Activated CD8-positive, alpha-beta memory T cell treated with anti-CD3 and anti-CD28 coated beads, Interleukin-2, amount 10 ng/mL, durations not matched to agents 7 days and 5 days (primary cell): ENCODE data around the gene ZBTB16. TPM values are rescaled to one million over a fixed set of nuclear protein-coding genes. Genes with fewer than 3 reads are reported as not detected.
A peak's percentile ranks its signal among the peaks of the same experiment; 100 is the strongest.

Experiments
- ATAC-seq: fragments of 150-1000 bp; cut with Tn5 transposase; one replicate; pipeline ENCODE4 v1.10.0; 2021; ENCODE audit warnings: moderate library complexity
- CTCF ChIA-PET: fragments of 350-600 bp; sonication (Branson Sonifier 250); formaldehyde crosslinking; loops from one replicate; lab custom pipeline; 2021; ENCODE audit warnings: antibody characterized with exemption; lab: Charles Lee
- DNase-seq: peaks from one replicate; pipeline ENCODE4 v3.0.0-alpha.2; 2020
- H3K27ac Mint-ChIP-seq: one replicate; pipeline ENCODE4 v1.8.0; 2021; ENCODE audit warnings: mild to moderate bottlenecking, mixed read lengths
- H3K27me3 Mint-ChIP-seq: one replicate; pipeline ENCODE4 v1.8.0; 2021; ENCODE audit warnings: mixed read lengths
- H3K36me3 Mint-ChIP-seq: one replicate; pipeline ENCODE4 v1.8.0; 2021; ENCODE audit warnings: mild to moderate bottlenecking, mixed read lengths
- H3K4me1 Mint-ChIP-seq: one replicate; pipeline ENCODE4 v1.8.0; 2021; ENCODE audit warnings: mixed read lengths
- H3K4me3 Mint-ChIP-seq: one replicate; pipeline ENCODE4 v1.8.0; 2021; ENCODE audit warnings: mild to moderate bottlenecking, moderate library complexity, mixed read lengths
- H3K9me3 Mint-ChIP-seq: one replicate; pipeline ENCODE4 v1.8.0; 2022; ENCODE audit warnings: low read depth, mixed read lengths
- total RNA-seq, 2 experiments: library from RNA; stranded (reverse); gene quantifications; one replicate each; pipeline ENCODE4 v1.2.3, GENCODE V29; 2021

Gene ZBTB16
- total RNA-seq, 2 experiments from 2014 or later, result 3.2 to 3.9 TPM

DNA sequence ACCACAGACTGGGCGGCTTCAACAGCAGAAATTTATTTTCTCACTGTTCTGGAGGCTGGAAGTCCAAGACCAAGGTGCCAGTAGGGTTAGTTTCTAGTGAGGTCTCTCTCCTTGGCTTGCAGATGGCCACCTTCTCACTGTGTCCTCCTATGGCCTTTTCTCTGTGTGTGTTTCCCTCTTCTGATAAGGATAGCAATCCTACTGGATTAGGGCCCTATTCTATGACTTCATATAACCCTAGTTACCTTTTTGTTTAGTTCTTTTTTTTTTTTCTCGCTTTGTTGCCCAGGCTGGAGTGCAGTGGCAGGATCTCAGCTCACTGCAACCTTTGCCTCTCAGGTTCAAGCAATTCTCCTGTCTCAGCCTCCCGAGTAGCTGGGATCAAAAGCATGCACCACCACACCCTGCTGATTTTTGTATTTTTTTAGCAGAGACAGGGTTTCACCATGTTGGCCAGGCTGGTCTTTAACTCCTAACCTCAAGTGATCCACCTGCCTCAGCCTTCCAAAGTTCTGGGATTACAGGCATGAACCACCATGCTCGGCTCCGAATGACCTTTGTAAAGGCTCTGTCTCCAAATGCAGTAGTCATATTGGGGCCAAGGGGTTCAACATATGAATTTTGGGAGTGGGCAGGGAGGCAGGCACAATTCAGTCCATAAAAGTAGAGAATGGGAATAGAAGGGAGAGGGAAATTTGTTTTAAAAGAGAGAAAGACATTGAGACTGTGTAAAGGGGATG is 211.2 kb downstream of the ZBTB16 start:
- H3K4me1 Mint-ChIP-seq, result no peaks in the 10 kb centered on the region
- DNase-seq (no peak), ATAC-seq (no peak)
- no peaks in the 10 kb centered on the region for H3K9me3 Mint-ChIP-seq
- no peaks in the 10 kb centered on the region for H3K36me3 Mint-ChIP-seq
- H3K4me3 Mint-ChIP-seq, result no peak overlapping the region
- CTCF ChIA-PET, result interaction anchor here (1.8 kb wide), 1 partner anchor 9 kb away, joined by 10 read pairs; no protein-coding TSS in a partner anchor
- H3K27me3 Mint-ChIP-seq, result peaks cover 51% of the 10 kb centered on the region
- H3K27ac Mint-ChIP-seq, result no peak overlapping the region

DNA sequence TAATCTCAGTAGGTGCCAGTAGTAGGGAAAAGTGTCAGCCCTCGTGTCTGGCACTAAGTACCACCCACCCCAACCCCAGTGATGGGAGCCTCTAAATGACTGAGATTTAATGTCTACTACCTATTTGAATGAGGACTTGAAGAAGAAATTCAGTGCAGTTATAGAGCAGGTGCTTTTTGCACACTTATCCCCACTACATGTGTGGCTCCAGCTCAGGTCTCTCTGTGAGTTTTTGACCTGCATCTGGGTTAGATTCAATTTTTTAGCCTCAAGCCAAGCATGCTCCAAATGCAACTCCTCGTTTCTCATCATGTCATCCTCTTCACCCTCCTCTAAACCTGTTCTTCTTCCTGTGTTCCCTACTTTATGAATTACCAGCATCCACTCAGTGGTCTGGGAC is 211.8 kb downstream of the ZBTB16 start:
- CTCF ChIA-PET, result interaction anchor here (1.8 kb wide), 1 partner anchor 10 kb away, joined by 10 read pairs; no protein-coding TSS in a partner anchor
- Mint-ChIP-seq H3K4me3 (no peak overlapping the region), H3K9me3 (no peaks in the 10 kb centered on the region), H3K36me3 (no peaks in the 10 kb centered on the region), H3K4me1 (no peaks in the 10 kb centered on the region), H3K27me3 (peaks cover 51% of the 10 kb centered on the region), H3K27ac (no peak overlapping the region)
- DNase-seq (no peak), ATAC-seq (no peak)

DNA sequence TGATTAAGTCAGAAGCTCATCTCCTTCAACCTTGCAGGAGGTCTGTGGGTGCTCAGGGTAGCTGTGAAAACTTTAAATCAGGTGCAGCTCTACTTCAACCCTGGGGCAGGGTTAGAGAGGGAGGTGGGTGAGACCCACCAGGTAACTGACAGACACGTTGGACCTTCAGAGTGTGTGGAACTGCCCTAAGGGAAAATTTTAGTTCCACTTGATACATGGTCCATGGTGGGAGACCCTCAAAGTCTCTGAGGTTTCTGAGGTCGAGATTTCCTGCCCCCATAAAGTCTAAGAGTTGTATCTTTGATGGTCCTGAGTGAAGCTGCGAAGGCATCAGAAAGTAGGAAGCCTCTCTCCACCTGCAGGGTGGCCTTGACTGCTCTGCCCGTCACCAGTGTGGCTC is 212.8 kb downstream of the ZBTB16 start:
- no peak for ATAC-seq
- no peaks in the 10 kb centered on the region for H3K9me3 Mint-ChIP-seq
- peak; percentile 28 for DNase-seq
- H3K27me3 Mint-ChIP-seq, result peaks cover 53% of the 10 kb centered on the region
- H3K36me3 Mint-ChIP-seq, result no peaks in the 10 kb centered on the region
- H3K4me3 Mint-ChIP-seq, result no peak overlapping the region
- no peaks in the 10 kb centered on the region for H3K4me1 Mint-ChIP-seq
- CTCF ChIA-PET, result interaction anchor here (0.6 to 1.8 kb wide), 2 partner anchors 11 to 376 kb away, joined by 3 to 10 read pairs; no protein-coding TSS in a partner anchor
- no peak overlapping the region for H3K27ac Mint-ChIP-seq

DNA sequence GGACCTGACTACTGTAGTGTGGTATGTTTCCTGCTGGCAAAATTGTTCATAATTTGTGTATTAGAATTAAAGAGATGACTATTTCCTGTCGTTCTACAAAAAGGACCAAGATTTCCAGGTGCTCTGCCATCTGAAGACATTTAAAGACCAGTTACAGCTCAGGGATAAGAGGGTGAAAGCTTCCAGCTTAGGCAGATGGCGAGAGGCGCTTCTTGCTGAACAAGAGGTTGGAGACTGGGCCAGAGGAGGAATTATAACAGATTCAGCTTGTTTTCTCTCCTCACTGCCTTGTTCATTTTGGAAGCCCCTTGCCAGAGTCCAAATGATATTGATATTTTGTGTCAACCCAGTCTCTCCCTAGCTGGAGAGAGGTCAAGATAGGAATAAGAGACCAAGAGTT is 213.6 kb downstream of the ZBTB16 start:
- CTCF ChIA-PET, result interaction anchor here (1.5 kb wide), 1 partner anchor 11 kb away, joined by 4 read pairs; no protein-coding TSS in a partner anchor
- no peak overlapping the region for H3K4me3 Mint-ChIP-seq
- ATAC-seq (no peak), DNase-seq (peak; percentile 22)
- no peaks in the 10 kb centered on the region for H3K4me1 Mint-ChIP-seq
- H3K9me3 Mint-ChIP-seq, result no peaks in the 10 kb centered on the region
- no peaks in the 10 kb centered on the region for H3K36me3 Mint-ChIP-seq
- no peak overlapping the region for H3K27ac Mint-ChIP-seq
- peaks cover 56% of the 10 kb centered on the region for H3K27me3 Mint-ChIP-seq

DNA sequence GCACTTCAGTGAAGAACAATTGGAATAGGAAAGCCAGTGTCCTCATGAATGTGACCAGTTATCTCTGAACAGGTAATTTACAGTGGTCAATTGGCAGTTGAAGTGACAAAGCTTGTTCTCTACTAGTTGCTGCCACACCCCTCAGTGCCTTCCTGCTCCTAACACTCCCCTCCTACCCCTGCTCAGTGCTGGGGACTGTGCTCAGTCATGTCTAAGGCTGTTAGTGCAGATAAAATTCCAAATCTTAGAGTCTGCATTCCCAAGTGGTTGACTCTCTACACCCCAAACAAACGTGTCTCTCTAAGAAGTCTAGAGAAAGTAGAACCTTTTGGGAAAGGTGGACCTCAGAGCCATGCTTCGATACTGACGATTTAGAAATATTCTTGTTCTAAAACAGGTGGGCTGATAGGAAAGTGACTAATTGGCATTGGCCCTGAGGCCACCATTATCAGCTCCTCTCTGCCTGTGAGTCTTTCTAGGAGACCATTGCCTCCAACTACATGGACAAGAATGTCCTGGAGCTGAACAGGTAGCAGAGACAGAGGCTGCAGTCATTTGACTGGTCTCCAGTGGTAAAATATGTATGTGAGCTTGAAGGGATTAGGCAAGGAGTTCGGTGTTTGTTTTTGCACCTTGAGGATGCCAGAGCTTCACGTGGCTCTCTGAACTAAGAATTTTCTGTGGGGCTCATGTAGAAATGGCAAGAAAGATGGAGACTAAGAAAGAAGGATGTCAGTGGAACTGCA is 214.6 kb downstream of the ZBTB16 start:
- ATAC-seq (no peak), DNase-seq (peak; percentile 8)
- CTCF ChIA-PET, result interaction anchor here (1.5 kb wide), 1 partner anchor 12 kb away, joined by 4 read pairs; no protein-coding TSS in a partner anchor
- no peak overlapping the region for H3K4me3 Mint-ChIP-seq
- no peaks in the 10 kb centered on the region for H3K4me1 Mint-ChIP-seq
- H3K27ac Mint-ChIP-seq, result no peak overlapping the region
- no peaks in the 10 kb centered on the region for H3K9me3 Mint-ChIP-seq
- no peaks in the 10 kb centered on the region for H3K36me3 Mint-ChIP-seq
- H3K27me3 Mint-ChIP-seq, result peaks cover 54% of the 10 kb centered on the region

DNA sequence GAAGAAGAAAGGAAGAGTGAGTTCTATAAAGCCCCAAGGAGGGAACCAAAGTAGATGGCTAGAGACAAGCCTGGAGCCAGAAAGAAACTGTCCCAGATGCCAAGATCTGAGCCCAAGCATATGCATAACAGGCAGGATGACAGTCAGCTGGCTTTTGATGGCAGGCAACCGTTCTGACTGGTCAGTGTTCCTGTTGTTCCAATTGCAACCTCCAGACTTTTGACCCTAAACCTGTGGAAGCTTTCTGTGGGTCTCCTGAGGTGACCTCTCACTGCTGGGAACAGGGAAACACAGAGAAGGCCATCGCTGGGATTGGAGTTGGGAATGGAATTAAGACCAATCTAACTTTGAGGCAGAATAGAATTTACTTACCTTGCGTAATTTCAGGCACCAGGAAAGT is 215.1 kb downstream of the ZBTB16 start:
- Mint-ChIP-seq H3K9me3 (no peaks in the 10 kb centered on the region), H3K4me1 (no peaks in the 10 kb centered on the region), H3K27ac (no peak overlapping the region), H3K27me3 (peaks cover 50% of the 10 kb centered on the region), H3K4me3 (no peak overlapping the region), H3K36me3 (no peaks in the 10 kb centered on the region)
- no peak for ATAC-seq
- CTCF ChIA-PET, result interaction anchor here (1.5 kb wide), 1 partner anchor 13 kb away, joined by 4 read pairs; no protein-coding TSS in a partner anchor
- peak; percentile 14 for DNase-seq

DNA sequence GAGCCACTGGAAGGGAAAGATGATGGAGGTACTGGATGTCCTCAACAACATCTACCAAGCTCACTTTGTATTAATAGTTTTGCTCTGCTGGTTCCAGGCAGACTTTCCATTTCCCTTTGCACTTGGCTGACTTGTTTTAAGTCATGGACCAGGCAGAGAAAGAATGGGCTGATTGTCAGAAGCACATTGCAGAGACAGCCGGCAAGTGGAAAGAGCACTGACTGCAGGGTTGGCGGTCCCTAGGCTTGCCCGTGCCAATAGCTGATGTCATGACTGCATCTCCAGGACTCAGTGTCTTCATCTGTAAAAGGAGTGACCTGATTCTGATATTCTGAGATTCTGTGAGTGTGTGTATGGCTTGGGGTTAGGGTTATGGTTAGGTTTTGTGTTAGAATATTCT is 215.8 kb downstream of the ZBTB16 start:
- DNase-seq, result peak; percentile 31
- peaks cover 53% of the 10 kb centered on the region for H3K27me3 Mint-ChIP-seq
- CTCF ChIA-PET, result interaction anchor here (1.4 kb wide), 2 partner anchors 12 to 13 kb away, joined by 3 to 5 read pairs; no protein-coding TSS in a partner anchor
- H3K27ac Mint-ChIP-seq, result no peak overlapping the region
- H3K36me3 Mint-ChIP-seq, result no peaks in the 10 kb centered on the region
- no peaks in the 10 kb centered on the region for H3K9me3 Mint-ChIP-seq
- no peak overlapping the region for H3K4me3 Mint-ChIP-seq
- no peaks in the 10 kb centered on the region for H3K4me1 Mint-ChIP-seq
- no peak for ATAC-seq

DNA sequence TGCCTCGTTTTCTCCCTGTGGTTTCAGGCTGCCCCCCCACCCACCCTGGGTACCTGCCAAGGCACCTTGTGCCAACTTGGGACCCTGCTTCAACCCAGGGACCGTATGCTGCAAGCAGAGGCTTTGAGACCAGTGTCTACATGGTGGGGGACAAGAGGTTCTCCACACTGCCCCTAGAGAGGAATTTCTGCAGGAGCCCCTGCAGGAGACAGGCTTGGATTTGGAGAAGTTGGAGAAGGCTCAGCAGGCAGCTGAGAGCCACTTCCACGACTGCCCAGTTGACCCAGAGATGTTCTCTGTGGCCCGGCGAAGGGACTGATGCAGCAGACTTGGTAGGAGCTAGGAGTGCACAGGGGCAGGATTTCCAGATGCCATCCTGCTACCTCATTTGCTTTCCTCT is 216.6 kb downstream of the ZBTB16 start:
- no peaks in the 10 kb centered on the region for H3K36me3 Mint-ChIP-seq
- H3K4me1 Mint-ChIP-seq, result no peaks in the 10 kb centered on the region
- no peaks in the 10 kb centered on the region for H3K9me3 Mint-ChIP-seq
- H3K27me3 Mint-ChIP-seq, result peaks cover 45% of the 10 kb centered on the region
- H3K4me3 Mint-ChIP-seq, result no peak overlapping the region
- ATAC-seq, result no peak
- CTCF ChIA-PET, result interaction anchor here (1.4 kb wide), 2 partner anchors 12 to 13 kb away, joined by 3 to 5 read pairs; no protein-coding TSS in a partner anchor
- peak; percentile 19 for DNase-seq
- H3K27ac Mint-ChIP-seq, result no peak overlapping the region

DNA sequence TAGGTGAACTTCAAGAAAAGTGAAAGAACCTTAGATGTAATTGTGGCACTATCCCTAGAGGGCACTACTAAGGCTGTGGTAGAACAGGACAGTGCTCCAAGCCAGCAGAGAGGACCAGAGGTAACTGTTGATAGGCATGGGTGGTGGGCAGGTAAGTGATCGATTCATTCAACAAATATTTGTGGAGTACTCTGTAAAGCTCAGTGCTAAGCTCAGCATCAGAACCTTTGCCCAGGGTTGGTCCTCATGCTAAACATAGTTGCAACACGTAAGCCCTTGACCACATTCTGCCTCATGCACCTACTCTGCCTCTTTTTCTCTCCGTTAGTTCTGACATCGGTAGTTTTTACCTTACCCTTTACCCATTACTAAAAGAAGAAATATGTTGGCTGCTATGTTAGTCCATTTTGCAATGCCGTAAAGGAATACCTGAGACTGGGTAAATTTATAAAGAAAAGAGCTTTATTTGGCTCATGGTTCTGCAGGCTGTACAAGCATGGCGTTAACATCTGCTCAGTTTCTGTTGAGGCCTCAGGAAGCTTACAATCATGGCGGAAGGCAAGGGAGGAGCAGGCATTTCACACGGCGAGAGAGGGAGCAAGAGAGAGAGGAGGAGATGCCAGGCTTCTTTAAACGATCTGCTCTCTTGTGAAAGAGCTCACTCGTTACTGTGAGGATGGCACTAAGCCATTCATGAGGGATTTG is 218.3 kb downstream of the ZBTB16 start:
- Mint-ChIP-seq H3K27me3 (peaks cover 39% of the 10 kb centered on the region), H3K4me1 (no peaks in the 10 kb centered on the region), H3K36me3 (no peaks in the 10 kb centered on the region), H3K9me3 (no peaks in the 10 kb centered on the region), H3K27ac (no peak overlapping the region), H3K4me3 (no peak overlapping the region)
- CTCF ChIA-PET, result interaction anchor here (1.9 kb wide), 1 partner anchor 17 kb away, joined by 11 read pairs; no protein-coding TSS in a partner anchor
- DNase-seq (peak; percentile 8), ATAC-seq (no peak)

DNA sequence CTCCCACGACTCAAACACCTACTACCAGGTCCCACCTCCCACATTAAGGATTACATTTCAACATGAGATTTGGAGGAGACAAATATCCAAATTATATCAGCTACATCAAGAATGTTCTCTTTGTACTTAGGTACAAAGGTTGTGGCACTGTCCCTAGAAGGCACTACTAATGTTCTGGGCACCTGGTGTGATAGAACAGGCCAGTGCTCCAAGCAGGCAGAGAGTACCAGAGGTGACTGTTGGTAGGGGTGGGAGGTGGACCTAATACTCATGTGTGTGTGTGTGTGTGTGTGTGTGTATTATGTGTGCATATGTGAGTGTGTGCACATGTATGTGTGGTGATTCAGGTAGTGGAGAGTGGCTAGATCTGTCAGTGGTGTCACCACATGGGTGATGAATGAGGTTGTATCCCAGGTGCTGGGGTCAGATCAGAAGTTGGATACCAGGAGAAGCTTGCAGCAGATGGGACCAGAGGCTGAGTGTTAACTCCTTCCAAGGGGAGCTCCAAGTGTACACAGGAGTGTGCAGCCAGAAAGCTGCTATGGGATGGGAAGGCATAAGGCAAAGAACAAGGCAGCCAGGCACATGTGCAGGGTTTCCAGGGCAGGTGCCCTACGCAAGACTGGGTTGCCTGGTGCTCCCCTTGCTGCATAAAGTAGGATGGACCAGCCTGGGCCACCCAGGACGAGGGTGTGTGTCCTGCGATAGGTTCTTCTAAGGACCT is 219.0 kb downstream of the ZBTB16 start:
- CTCF ChIA-PET, result interaction anchor here (1.9 kb wide), 1 partner anchor 18 kb away, joined by 11 read pairs; no protein-coding TSS in a partner anchor
- peaks cover 40% of the 10 kb centered on the region for H3K27me3 Mint-ChIP-seq
- H3K4me1 Mint-ChIP-seq, result no peaks in the 10 kb centered on the region
- H3K4me3 Mint-ChIP-seq, result no peak overlapping the region
- no peaks in the 10 kb centered on the region for H3K36me3 Mint-ChIP-seq
- H3K9me3 Mint-ChIP-seq, result no peaks in the 10 kb centered on the region
- ATAC-seq (no peak), DNase-seq (peak; percentile 22)
- no peak overlapping the region for H3K27ac Mint-ChIP-seq

DNA sequence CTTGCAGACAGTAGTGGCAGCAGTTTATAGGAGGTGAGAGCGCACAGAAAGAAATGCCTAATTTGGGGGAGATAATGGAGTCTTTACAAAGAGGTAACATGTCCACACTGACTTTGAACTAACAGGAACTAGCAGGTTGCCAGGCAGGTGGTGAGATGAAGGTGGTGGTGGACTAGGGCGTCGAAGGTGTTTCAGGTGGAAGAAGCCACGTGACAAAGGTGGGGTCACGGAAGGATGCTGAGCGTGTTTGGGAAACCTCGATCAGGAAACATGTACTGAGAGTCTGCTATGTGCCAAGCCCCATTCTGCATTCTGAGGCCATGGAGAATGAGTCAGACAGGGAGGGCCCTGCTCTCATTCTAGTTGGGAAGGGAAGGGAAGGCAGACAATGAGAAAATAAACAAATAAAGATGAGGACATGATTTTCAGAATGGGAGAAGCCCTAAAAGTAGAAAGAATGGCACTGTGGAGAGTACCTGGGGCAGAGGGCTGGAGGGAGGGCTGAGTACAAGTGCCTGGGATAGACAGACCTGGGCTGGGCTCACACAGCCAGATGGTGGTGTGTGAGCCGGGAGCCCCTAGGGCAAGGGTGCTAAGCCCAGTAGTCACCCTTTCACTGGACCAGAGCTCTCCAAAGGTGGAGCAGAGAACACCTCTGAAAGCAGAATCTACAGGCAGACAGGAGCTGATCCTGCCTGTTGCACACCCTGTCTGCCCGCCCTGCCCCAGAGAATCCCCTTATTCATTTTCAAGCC is 220.5 kb downstream of the ZBTB16 start:
- ATAC-seq (no peak), DNase-seq (no peak)
- H3K27me3 Mint-ChIP-seq, result peaks cover 36% of the 10 kb centered on the region
- CTCF ChIA-PET, result interaction anchor here (1.5 to 2.0 kb wide), 4 partner anchors 9 to 286 kb away, joined by 3 to 11 read pairs (median 7); no protein-coding TSS in a partner anchor
- H3K36me3 Mint-ChIP-seq, result no peaks in the 10 kb centered on the region
- no peak overlapping the region for H3K27ac Mint-ChIP-seq
- H3K4me1 Mint-ChIP-seq, result no peaks in the 10 kb centered on the region
- H3K9me3 Mint-ChIP-seq, result no peaks in the 10 kb centered on the region
- H3K4me3 Mint-ChIP-seq, result no peak overlapping the region

DNA sequence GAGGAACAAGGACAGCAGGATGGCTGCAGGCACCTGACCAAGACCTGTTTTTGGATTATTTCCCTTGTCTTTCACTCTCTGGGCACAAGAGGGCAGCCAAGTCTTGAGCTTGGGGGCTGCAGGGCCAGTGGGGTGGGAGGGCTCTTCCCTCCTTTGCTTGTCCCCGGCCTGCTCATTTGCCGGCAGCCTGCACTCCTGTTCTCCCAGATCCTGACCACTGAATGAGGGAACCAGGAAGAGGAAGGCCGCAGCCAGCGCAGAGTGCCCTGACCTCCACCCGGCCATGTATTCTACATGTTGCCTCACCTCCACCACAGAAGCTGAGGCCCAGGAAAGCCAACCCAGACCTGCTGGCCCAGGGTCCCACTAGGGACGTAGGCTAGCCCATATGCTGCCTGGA is 221.2 kb downstream of the ZBTB16 start:
- Mint-ChIP-seq H3K27ac (no peak overlapping the region), H3K4me3 (no peak overlapping the region), H3K9me3 (no peaks in the 10 kb centered on the region), H3K36me3 (no peaks in the 10 kb centered on the region), H3K4me1 (no peaks in the 10 kb centered on the region), H3K27me3 (peaks cover 30% of the 10 kb centered on the region)
- ATAC-seq (peak; percentile 36), DNase-seq (no peak)
- CTCF ChIA-PET, result interaction anchor here (0.7 to 2.0 kb wide), 6 partner anchors 9 to 287 kb away, joined by 3 to 9 read pairs (median 4); no protein-coding TSS in a partner anchor
